ENCODE measurements around the gene NTM. TPM values are rescaled to one million over a fixed set of nuclear protein-coding genes. Genes with fewer than 3 reads are reported as not detected.

Gene NTM
- total RNA-seq, 6 donors from 2014 or later = 4.1 to 151 (median 115) TPM

GRCh38 chr11:131543389-131544025 is 173.1 kb downstream of the NTM start:
- no peaks in the 10 kb centered on the region for H3K9me3 ChIP-seq
- no peaks in the 10 kb centered on the region for H3K36me3 ChIP-seq
- ATAC-seq (ENCODE audit: low FRiP score in 2 of 2) (no peak), DNase-seq (no peak)
- H3K27ac ChIP-seq = no peak overlapping the region
- 61 to 66% methylated on average over 8 of the region's 8 CpGs for WGBS, 2 donors
- H3K4me3 ChIP-seq = no peak overlapping the region
- H3K4me1 ChIP-seq = no peaks in the 10 kb centered on the region
- no peaks in the 10 kb centered on the region for H3K27me3 ChIP-seq
- TF ChIP-seq EP300 (IDR thresholded peaks at IDR 0.05) (no peak), POLR2AphosphoS5 (IDR thresholded peaks at IDR 0.05) (no peak), POLR2A (IDR thresholded peaks at IDR 0.05) (no peak), CTCF (IDR thresholded peaks at IDR 0.05) (no peak)

- no peak for DNase-seq
- H3K9me3 ChIP-seq = no peaks in the 10 kb centered on the region
- no peaks in the 10 kb centered on the region for H3K4me1 ChIP-seq
- H3K27ac ChIP-seq = no peak overlapping the region
- H3K4me3 ChIP-seq = no peak overlapping the region
- no peaks in the 10 kb centered on the region for H3K27me3 ChIP-seq
- no peak for ATAC-seq (ENCODE audit: low FRiP score in 2 of 2)
- H3K36me3 ChIP-seq = no peaks in the 10 kb centered on the region
- TF ChIP-seq POLR2AphosphoS5 (IDR thresholded peaks at IDR 0.05) (no peak), CTCF (IDR thresholded peaks at IDR 0.05) (no peak)
- WGBS, 2 donors = 37 to 46% methylated on average over 9 of the region's 9 CpGs
Measured at GRCh38 chr11:131544591-131544990, 174.2 kb downstream of the NTM start.

GRCh38 chr11:131546218-131546895 is 175.9 kb downstream of the NTM start:
- no peak overlapping the region for H3K27ac ChIP-seq
- no peak for TF ChIP-seq POLR2AphosphoS5 (IDR thresholded peaks at IDR 0.05)
- no peak for TF ChIP-seq POLR2A (IDR thresholded peaks at IDR 0.05)
- TF ChIP-seq CTCF (IDR thresholded peaks at IDR 0.05) = no peak
- no peak for TF ChIP-seq EP300 (IDR thresholded peaks at IDR 0.05)
- no peaks in the 10 kb centered on the region for H3K4me1 ChIP-seq
- no peaks in the 10 kb centered on the region for H3K27me3 ChIP-seq
- peak overlapping the region in 1 of 4 donors; percentile 8 for H3K4me3 ChIP-seq
- no peaks in the 10 kb centered on the region for H3K9me3 ChIP-seq
- ATAC-seq (ENCODE audit: low FRiP score in 2 of 2) (no peak), DNase-seq (no peak)
- no peaks in the 10 kb centered on the region for H3K36me3 ChIP-seq
- WGBS, 2 donors = 53 to 58% methylated on average over 9 to 10 of the region's 10 CpGs

GRCh38 chr11:131549099-131549498 is 178.7 kb downstream of the NTM start:
- TF ChIP-seq POLR2AphosphoS5 (IDR thresholded peaks at IDR 0.05) (no peak), CTCF (IDR thresholded peaks at IDR 0.05) (no peak), EP300 (IDR thresholded peaks at IDR 0.05) (no peak), POLR2A (IDR thresholded peaks at IDR 0.05) (no peak)
- 93 to 96% methylated on average over 2 of the region's 2 CpGs for WGBS, 2 donors
- DNase-seq = no peak
- no peaks in the 10 kb centered on the region for H3K27me3 ChIP-seq
- H3K9me3 ChIP-seq = no peaks in the 10 kb centered on the region
- no peak for ATAC-seq (ENCODE audit: low FRiP score in 2 of 2)
- H3K36me3 ChIP-seq = no peaks in the 10 kb centered on the region
- H3K4me1 ChIP-seq = no peaks in the 10 kb centered on the region
- no peak overlapping the region for H3K4me3 ChIP-seq
- no peak overlapping the region for H3K27ac ChIP-seq

GRCh38 chr11:131549770-131550169 is 179.4 kb downstream of the NTM start:
- no peaks in the 10 kb centered on the region for H3K36me3 ChIP-seq
- H3K9me3 ChIP-seq = no peaks in the 10 kb centered on the region
- no peaks in the 10 kb centered on the region for H3K27me3 ChIP-seq
- no peak overlapping the region for H3K27ac ChIP-seq
- ATAC-seq (ENCODE audit: low FRiP score in 2 of 2) (no peak), DNase-seq (no peak)
- no peaks in the 10 kb centered on the region for H3K4me1 ChIP-seq
- H3K4me3 ChIP-seq = no peak overlapping the region
- 53 to 60% methylated on average over 8 of the region's 8 CpGs for WGBS, 2 donors
- TF ChIP-seq EP300 (IDR thresholded peaks at IDR 0.05) (no peak), POLR2AphosphoS5 (IDR thresholded peaks at IDR 0.05) (no peak), CTCF (IDR thresholded peaks at IDR 0.05) (no peak), POLR2A (IDR thresholded peaks at IDR 0.05) (no peak)
